Activated CD8-positive, alpha-beta T cell treated with anti-CD3 and anti-CD28 coated beads for 36 hours (primary cell): ENCODE results near the gene HIVEP1. TPM values are rescaled to one million over a fixed set of nuclear protein-coding genes. Genes with fewer than 3 reads are reported as not detected.
A peak's percentile ranks its signal among the peaks of the same experiment; 100 is the strongest.

Experiments used
- ATAC-seq: fragments of 200-7000 bp; cut with Tn5 transposase; one replicate; pipeline ENCODE4 v1.10.0; 2021; ENCODE audit warnings: mild to moderate bottlenecking, moderate library complexity
- CTCF ChIA-PET: fragments of 350-600 bp; sonication (Branson Sonifier 250); formaldehyde crosslinking; loops from one replicate; lab custom pipeline; 2021; ENCODE audit warnings: antibody characterized with exemption; lab: Charles Lee
- POLR2A ChIA-PET: fragments of 350-600 bp; sonication (Branson Sonifier 250); formaldehyde crosslinking; loops from one replicate; lab custom pipeline; 2021; ENCODE audit warnings: antibody characterized with exemption; lab: Charles Lee
- DNase-seq: peaks from one replicate; pipeline ENCODE4 v3.0.0-alpha.2; 2020
- H3K27ac Mint-ChIP-seq: one replicate; pipeline ENCODE4 v1.8.0; 2021; ENCODE audit warnings: mild to moderate bottlenecking, mixed read lengths
- H3K27me3 Mint-ChIP-seq: one replicate; pipeline ENCODE4 v1.8.0; 2021; ENCODE audit warnings: mixed read lengths
- H3K36me3 Mint-ChIP-seq: one replicate; pipeline ENCODE4 v1.8.0; 2021; ENCODE audit warnings: low read depth, mixed read lengths
- H3K4me1 Mint-ChIP-seq: one replicate; pipeline ENCODE4 v1.8.0; 2021; ENCODE audit warnings: low read depth, mixed read lengths
- H3K4me3 Mint-ChIP-seq: one replicate; pipeline ENCODE4 v1.8.0; 2021; ENCODE audit warnings: mild to moderate bottlenecking, moderate library complexity, mixed read lengths
- H3K9me3 Mint-ChIP-seq: one replicate; pipeline ENCODE4 v1.8.0; 2021; ENCODE audit warnings: mixed read lengths
- intact Hi-C: fragments of 100-400 bp; cut with micrococcal nuclease; formaldehyde crosslinking; loops from one replicate; pipeline ENCODE4 v1.10.0; 2022
- total RNA-seq, 2 experiments: library from RNA; stranded (reverse); gene quantifications; one replicate each; pipeline ENCODE4 v1.2.3, GENCODE V29; 2021
- TF ChIP-seq, protein P1 (sequence below): fragments of 200-600 bp; IDR thresholded peaks from one replicate; pipeline ENCODE4 v1.8.0; 2022; ENCODE audit warnings: antibody characterized with exemption, mild to moderate bottlenecking

The HIVEP1 gene
- total RNA-seq, 2 experiments from 2014 or later = 38.5 to 41.3 TPM

DNA sequence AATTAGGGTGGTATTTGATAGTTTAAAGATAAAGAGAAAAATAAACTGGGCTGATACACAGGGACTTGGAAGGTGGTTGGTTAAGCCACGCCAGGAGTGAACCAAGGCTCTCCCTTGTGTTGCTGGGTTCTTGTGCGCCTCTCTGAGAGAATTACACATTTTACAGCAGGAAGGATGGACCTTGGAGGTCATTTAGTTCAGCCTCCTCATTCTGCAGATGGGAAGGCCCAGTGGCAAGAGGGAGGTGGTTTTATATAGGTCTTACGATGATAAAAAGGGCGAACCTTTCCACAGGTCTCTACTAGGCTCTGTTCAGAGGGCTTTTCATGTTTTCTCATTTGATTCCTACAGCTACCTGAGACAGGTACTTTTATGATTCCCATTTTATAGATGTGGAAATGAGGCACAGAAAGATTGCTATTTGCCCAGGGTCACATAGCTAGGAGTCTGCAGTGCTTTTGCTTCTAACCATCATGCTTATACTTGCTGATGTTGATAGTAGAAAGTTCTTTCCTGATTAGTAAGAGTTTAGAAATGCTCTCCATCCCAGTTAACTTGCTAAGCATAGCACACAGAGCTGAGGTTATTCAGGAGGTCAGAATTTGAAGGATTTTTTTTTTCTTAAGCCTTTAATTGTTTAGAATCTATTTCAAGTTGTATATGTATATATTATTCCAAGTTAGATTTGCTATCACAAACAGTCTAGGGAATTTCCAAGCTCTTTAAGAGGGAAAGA, 12.8 kb downstream of the HIVEP1 start:
- H3K27ac Mint-ChIP-seq = no peak overlapping the region
- peaks cover 55% of the 10 kb centered on the region for H3K4me1 Mint-ChIP-seq
- intact Hi-C loops = no loop called here

DNA sequence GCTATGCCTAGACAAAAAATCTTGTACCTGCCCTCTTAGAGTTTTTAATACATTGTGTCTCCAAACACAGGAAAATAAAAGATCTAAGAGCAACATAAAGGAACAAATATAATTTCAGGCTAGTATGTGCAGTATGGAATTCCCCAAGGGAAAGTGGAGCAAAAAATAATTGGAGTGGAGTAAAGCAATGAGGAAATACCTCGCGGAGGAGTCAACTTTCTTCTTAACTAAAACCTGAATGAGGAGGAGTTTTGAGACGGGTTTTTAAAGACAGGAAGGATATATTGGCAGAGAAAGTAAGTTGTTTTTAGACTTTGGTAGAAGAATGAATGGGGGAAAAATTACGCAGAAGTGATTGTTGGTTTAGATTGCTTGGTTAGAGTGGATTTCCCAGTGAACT, 14.0 kb downstream of the HIVEP1 start:
- Mint-ChIP-seq H3K4me1 (peaks cover 58% of the 10 kb centered on the region), H3K4me3 (peak overlapping the region; percentile 1), H3K36me3 (peaks cover 83% of the 10 kb centered on the region), H3K9me3 (peaks cover 10% of the 10 kb centered on the region), H3K27ac (peak overlapping the region; percentile 75), H3K27me3 (no peaks in the 10 kb centered on the region)
- POLR2A ChIA-PET = no interaction called here
- DNase-seq (no peak), ATAC-seq (no peak)
- TF ChIP-seq, protein P1, sequence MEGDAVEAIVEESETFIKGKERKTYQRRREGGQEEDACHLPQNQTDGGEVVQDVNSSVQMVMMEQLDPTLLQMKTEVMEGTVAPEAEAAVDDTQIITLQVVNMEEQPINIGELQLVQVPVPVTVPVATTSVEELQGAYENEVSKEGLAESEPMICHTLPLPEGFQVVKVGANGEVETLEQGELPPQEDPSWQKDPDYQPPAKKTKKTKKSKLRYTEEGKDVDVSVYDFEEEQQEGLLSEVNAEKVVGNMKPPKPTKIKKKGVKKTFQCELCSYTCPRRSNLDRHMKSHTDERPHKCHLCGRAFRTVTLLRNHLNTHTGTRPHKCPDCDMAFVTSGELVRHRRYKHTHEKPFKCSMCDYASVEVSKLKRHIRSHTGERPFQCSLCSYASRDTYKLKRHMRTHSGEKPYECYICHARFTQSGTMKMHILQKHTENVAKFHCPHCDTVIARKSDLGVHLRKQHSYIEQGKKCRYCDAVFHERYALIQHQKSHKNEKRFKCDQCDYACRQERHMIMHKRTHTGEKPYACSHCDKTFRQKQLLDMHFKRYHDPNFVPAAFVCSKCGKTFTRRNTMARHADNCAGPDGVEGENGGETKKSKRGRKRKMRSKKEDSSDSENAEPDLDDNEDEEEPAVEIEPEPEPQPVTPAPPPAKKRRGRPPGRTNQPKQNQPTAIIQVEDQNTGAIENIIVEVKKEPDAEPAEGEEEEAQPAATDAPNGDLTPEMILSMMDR = no peak
- intact Hi-C loops = no loop called here
- CTCF ChIA-PET = no interaction called here

More for the DNA sequence above, 12.8 kb downstream of the HIVEP1 start:
- no peak overlapping the region for H3K4me3 Mint-ChIP-seq
- H3K27me3 Mint-ChIP-seq = no peaks in the 10 kb centered on the region
- ATAC-seq (no peak), DNase-seq (no peak)
- TF ChIP-seq, protein P1 = no peak
- CTCF ChIA-PET = interaction anchor here (1.4 to 2.0 kb wide), 2 partner anchors 11 to 78 kb away, joined by 3 to 10 read pairs; no protein-coding TSS in a partner anchor
- H3K9me3 Mint-ChIP-seq = peaks cover 5% of the 10 kb centered on the region
- peaks cover 81% of the 10 kb centered on the region for H3K36me3 Mint-ChIP-seq
- POLR2A ChIA-PET = no interaction called here

DNA sequence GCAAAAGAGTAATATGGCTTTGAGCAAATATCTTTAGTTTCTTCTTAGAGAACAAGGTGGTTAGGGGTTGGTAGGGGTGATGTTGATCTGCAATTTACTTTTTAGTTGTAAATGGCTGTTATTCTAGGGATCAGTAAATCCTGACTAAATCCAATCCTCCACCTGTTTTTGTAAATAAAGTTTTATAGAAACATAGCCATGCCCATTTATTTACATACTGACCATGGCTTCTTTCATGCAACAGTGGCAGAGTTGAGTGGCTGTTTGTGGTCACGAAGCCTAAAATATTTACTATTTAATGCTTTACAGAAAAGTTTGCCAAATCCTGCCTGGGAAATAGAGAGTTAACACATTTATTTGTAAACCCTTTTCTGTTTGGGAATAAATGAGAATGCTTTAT, 14.7 kb downstream of the HIVEP1 start:
- Mint-ChIP-seq H3K36me3 (peaks cover 83% of the 10 kb centered on the region), H3K27me3 (no peaks in the 10 kb centered on the region), H3K4me3 (no peak overlapping the region), H3K27ac (no peak overlapping the region), H3K9me3 (peaks cover 10% of the 10 kb centered on the region), H3K4me1 (peaks cover 61% of the 10 kb centered on the region)
- ATAC-seq (no peak), DNase-seq (no peak)
- intact Hi-C loops = no loop called here
- ChIA-PET CTCF (no interaction called here), POLR2A (no interaction called here)
- TF ChIP-seq, protein P1 = no peak

DNA sequence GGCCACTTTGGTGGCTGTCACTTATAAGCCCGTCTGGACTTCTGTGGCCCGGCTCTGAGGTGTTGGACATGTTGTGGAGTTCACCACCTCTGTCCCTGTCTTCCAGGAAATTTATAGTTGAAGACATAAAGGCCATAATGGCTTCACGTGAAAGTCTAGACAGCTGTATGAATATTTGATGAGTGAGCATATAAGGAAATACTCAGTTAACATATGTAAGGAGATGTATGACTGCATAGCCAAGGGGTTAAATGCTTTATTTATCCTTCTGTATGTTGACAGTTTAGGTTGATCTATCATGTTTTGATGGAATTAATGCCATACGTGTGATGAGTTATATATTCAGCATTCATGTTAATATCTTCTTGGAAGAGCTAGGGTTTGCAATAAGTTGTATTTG, 16.1 kb downstream of the HIVEP1 start:
- TF ChIP-seq, protein P1 = no peak
- Mint-ChIP-seq H3K4me3 (no peak overlapping the region), H3K27me3 (no peaks in the 10 kb centered on the region), H3K4me1 (peaks cover 62% of the 10 kb centered on the region), H3K9me3 (peaks cover 10% of the 10 kb centered on the region), H3K36me3 (peaks cover 83% of the 10 kb centered on the region), H3K27ac (no peak overlapping the region)
- no peak for DNase-seq
- intact Hi-C loops = no loop called here
- ATAC-seq = no peak
- ChIA-PET CTCF (interaction anchor here (1.7 kb wide), 1 partner anchor 11 kb away, joined by 7 read pairs; no protein-coding TSS in a partner anchor), POLR2A (interaction anchor here (0.9 to 1.0 kb wide), 2 partner anchors 14 to 16 kb away, joined by 3 read pairs; no protein-coding TSS in a partner anchor)
